ENCODE data around the gene FCAR. TPM values are rescaled to one million over a fixed set of nuclear protein-coding genes. Genes with fewer than 3 reads are reported as not detected.
"Not testable (repeated sequence)": the region's sequence is repeated elsewhere in the genome, so short reads cannot be mapped to it uniquely, and the experiment has no call there.

FCAR gene
- total and polyA plus RNA-seq, 11 donors, result 0.15 to 3.9 (median 0.40) TPM; not detected in 2

DNA sequence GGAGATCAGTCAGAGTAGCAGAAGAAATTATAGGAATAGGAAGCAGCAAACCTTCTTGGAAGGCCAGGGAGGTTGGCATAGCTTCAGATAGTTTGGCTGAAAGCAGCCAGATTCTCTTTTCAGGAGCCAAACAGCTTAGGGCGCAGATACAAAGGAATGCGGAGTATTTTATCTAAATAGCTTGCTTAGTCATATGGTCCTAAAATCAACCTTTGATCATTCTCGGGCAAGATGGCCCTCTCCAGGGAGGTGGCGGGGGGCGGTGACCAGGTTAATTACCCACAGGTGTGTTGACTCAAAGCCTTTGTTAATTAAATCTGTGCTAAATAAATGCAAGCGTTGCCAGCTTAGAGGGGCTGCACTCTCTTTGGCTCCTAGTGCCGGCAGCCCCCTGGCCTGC, 19.4 kb downstream of the FCAR start:
- intact Hi-C loops (cut with DNase I), result no loop called here
- H3K36me3 ChIP-seq, result no peaks in the 10 kb centered on the region
- H3K9me3 ChIP-seq, result no peaks in the 10 kb centered on the region
- H3K27me3 ChIP-seq, result peaks cover 0 to 3% (median 0%) of the 10 kb centered on the region in 9 donors
- no peak overlapping the region for H3K4me3 ChIP-seq
- DNase-seq (no peak), ATAC-seq (no peak)
- no peaks in the 10 kb centered on the region for H3K4me1 ChIP-seq
- no peak overlapping the region for H3K27ac ChIP-seq
- TF ChIP-seq, protein P1, sequence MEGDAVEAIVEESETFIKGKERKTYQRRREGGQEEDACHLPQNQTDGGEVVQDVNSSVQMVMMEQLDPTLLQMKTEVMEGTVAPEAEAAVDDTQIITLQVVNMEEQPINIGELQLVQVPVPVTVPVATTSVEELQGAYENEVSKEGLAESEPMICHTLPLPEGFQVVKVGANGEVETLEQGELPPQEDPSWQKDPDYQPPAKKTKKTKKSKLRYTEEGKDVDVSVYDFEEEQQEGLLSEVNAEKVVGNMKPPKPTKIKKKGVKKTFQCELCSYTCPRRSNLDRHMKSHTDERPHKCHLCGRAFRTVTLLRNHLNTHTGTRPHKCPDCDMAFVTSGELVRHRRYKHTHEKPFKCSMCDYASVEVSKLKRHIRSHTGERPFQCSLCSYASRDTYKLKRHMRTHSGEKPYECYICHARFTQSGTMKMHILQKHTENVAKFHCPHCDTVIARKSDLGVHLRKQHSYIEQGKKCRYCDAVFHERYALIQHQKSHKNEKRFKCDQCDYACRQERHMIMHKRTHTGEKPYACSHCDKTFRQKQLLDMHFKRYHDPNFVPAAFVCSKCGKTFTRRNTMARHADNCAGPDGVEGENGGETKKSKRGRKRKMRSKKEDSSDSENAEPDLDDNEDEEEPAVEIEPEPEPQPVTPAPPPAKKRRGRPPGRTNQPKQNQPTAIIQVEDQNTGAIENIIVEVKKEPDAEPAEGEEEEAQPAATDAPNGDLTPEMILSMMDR (IDR thresholded peaks at IDR 0.05), result no peak
- no peak for TF ChIP-seq POLR2A (IDR thresholded peaks at IDR 0.05)
- 28 to 40% (median 35%) methylated on average over 7 of the region's 7 CpGs for WGBS, 4 donors

DNA sequence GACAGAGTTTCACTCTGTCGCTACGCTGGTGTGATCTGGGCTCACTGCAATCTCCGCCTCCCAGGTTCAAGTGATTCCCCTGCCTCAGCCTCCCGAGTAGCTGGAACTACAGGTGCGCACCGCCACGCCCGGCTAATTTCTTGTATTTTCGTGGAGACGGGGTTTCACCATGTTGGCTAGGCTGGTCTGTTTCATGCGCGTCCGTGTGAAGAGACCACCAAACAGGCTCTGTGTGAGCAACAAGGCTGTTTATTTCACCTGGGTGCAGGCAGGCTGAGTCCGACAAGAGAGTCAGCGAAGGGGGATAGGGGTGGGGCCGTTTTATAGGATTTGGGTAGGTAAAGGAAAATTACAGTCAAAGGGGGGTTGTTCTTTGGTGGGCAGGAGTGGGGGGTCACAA, 20.1 kb downstream of the FCAR start:
- H3K27ac ChIP-seq; DNase-seq; intact Hi-C loops (cut with DNase I); H3K4me3 ChIP-seq; H3K9me3 ChIP-seq; H3K27me3 ChIP-seq; H3K4me1 ChIP-seq; H3K36me3 ChIP-seq; ATAC-seq: not testable (repeated sequence)
- WGBS, 4 donors, result 86 to 91% (median 88%) methylated on average over 15 to 16 of the region's 16 CpGs

GRCh38 chr19:54896036-54896435, 22.0 kb downstream of the FCAR start:
- 52 to 81% (median 72%) methylated on average over 2 of the region's 2 CpGs for WGBS, 4 donors
- Histone ChIP-seq H3K4me3 (no peak overlapping the region), H3K9me3 (no peaks in the 10 kb centered on the region), H3K27ac (no peak overlapping the region), H3K27me3 (peaks cover 0 to 12% (median 0%) of the 10 kb centered on the region in 9 donors), H3K36me3 (no peaks in the 10 kb centered on the region), H3K4me1 (no peaks in the 10 kb centered on the region)
- ATAC-seq (no peak), DNase-seq (no peak)
- intact Hi-C loops (cut with DNase I), result no loop called here
- no peak for TF ChIP-seq POLR2A (IDR thresholded peaks at IDR 0.05)
- TF ChIP-seq, protein P1 (IDR thresholded peaks at IDR 0.05), result no peak

- H3K9me3 ChIP-seq; H3K4me3 ChIP-seq; ATAC-seq; intact Hi-C loops (cut with DNase I); DNase-seq; H3K36me3 ChIP-seq; H3K27ac ChIP-seq; H3K4me1 ChIP-seq: not testable (repeated sequence)
- 33 to 50% (median 38%) methylated on average over 7 of the region's 7 CpGs for WGBS, 4 donors
- H3K27me3 ChIP-seq, result peaks cover 0 to 12% (median 3%) of the 10 kb centered on the region in 9 donors
Observed at GRCh38 chr19:54898685-54899084, 24.6 kb downstream of the FCAR start.

DNA sequence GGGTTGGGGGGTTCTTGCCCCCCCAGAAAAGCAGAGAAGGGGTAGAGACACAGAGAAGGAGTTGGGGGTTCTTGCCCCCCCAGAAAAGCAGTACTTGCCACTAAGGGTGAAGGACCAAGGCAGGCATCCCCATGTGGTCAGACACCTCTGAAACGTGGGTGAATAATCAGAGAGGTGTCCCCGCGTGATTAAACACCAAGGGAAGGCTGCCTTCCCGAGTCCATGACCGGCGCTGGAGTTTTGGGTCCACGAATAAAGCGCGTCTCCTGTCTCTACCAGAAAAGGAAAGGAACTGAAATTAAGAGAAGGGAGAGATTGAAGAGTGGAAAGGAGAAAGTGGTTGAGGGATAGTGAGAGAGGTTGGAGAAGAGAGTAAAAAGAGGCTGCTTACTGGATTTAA, 25.6 kb downstream of the FCAR start:
- DNase-seq; H3K9me3 ChIP-seq; H3K4me3 ChIP-seq; ATAC-seq; H3K4me1 ChIP-seq; intact Hi-C loops (cut with DNase I); H3K36me3 ChIP-seq; H3K27ac ChIP-seq: not testable (repeated sequence)
- peaks cover 0 to 12% (median 3%) of the 10 kb centered on the region in 9 donors for H3K27me3 ChIP-seq
- WGBS, 4 donors, result 81 to 90% (median 84%) methylated on average over 9 of the region's 9 CpGs

DNA sequence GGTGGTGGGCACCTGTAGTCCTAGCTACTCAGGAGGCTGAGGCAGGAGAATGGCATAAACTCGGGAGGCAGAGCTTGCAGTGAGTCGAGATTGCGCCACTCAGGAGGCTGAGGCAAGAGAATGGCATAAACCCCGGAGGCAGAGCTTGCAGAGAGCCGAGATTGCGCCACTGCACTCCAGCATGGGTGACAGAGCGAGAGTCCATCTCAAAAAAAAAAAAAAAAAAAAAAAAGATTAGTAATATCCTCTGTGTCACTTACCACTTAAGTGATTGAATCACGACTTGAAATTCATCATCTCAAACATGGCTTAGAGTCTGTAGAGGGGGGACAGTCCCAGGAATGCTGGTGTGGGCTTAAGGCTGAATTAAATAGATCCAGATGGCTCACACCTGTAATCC, 27.1 kb downstream of the FCAR start:
- intact Hi-C loops (cut with DNase I); H3K36me3 ChIP-seq; H3K27ac ChIP-seq; H3K4me3 ChIP-seq; H3K4me1 ChIP-seq; ATAC-seq; H3K9me3 ChIP-seq: not testable (repeated sequence)
- 73 to 84% (median 84%) methylated on average over 8 of the region's 8 CpGs for whole genome bisulfite sequencing, 4 donors
- peak in 1 of 5 donors; percentile 35 for DNase-seq
- H3K27me3 ChIP-seq, result peaks cover 0 to 12% (median 5%) of the 10 kb centered on the region in 9 donors
